Small intestine (tissue), 7 donors: ENCODE data around the gene UBE2C. TPM values are rescaled to one million over a fixed set of nuclear protein-coding genes. Genes with fewer than 3 reads are reported as not detected.

Experiments
- DNase-seq, 2 donors: peaks; one replicate each; pipeline versions ENCODE4 v3.0.0 to v3.0.0-alpha.2; 2013
- FAIRE-seq: peaks from 2 replicates; lab custom pipeline; 2012; peaks lifted over from hg19 to GRCh38; lab: Jason Lieb, UNC
- H3K27ac ChIP-seq, 3 donors: one replicate each; pipeline ENCODE4 v1.5.1; 2013; ENCODE audit warnings: low read length in 2 of 3, mild to moderate bottlenecking in 2 of 3, control low read depth in 1 of 3, inconsistent platforms in 1 of 3, low read depth in 1 of 3, moderate library complexity in 1 of 3
- H3K27me3 ChIP-seq, 3 donors: one replicate each; pipeline ENCODE4 v1.6.1; 2013; ENCODE audit warnings: low read length in 3 of 3, inconsistent platforms in 1 of 3; ENCODE audit not compliant: control insufficient read depth in 3 of 3, insufficient read depth in 3 of 3
- H3K36me3 ChIP-seq, 3 donors: one replicate each; pipeline ENCODE4 v1.6.1; 2013; ENCODE audit warnings: low read length in 3 of 3, inconsistent platforms in 1 of 3, low read depth in 1 of 3, mild to moderate bottlenecking in 1 of 3, moderate library complexity in 1 of 3; ENCODE audit not compliant: control insufficient read depth in 3 of 3, insufficient read depth in 2 of 3
- H3K4me1 ChIP-seq, 3 donors: one replicate each; pipeline ENCODE4 v1.6.1; 2013; ENCODE audit warnings: low read length in 2 of 3, inconsistent platforms in 1 of 3, low read depth in 1 of 3, mild to moderate bottlenecking in 1 of 3, moderate library complexity in 1 of 3; ENCODE audit not compliant: control insufficient read depth in 3 of 3, insufficient read depth in 2 of 3
- H3K4me3 ChIP-seq, 3 donors: one replicate each; pipeline ENCODE4 v1.5.1; 2013; ENCODE audit warnings: low read length in 3 of 3, control low read depth in 1 of 3, inconsistent platforms in 1 of 3, low read depth in 1 of 3, mild to moderate bottlenecking in 1 of 3, moderate library complexity in 1 of 3
- H3K9me3 ChIP-seq, 2 donors: one replicate each; pipeline ENCODE4 v1.6.1; 2013; ENCODE audit warnings: low read depth in 1 of 2, low read length in 1 of 2; ENCODE audit not compliant: control insufficient read depth in 2 of 2, insufficient read depth in 1 of 2
- WGBS, 3 donors: extraction: QIAGEN DNeasy Blood & Tissue Kit; methylation state at CpG; one replicate each; pipeline ENCODE4 v1.1.7; 2013; 5-methylcytosine and 5-hydroxymethylcytosine counted together
- polyA plus RNA-seq, 4 donors: library from polyadenylated mRNA; stranded (reverse) in 3 of 4; unstranded in 1 of 4; fragments of 200-250 nt in 3 of 4; fragments of 120-200 nt in 1 of 4; gene quantifications; one replicate each; pipeline versions ENCODE4 v1.2.1 to v1.2.3, GENCODE V29; 2013
- donor health status: healthy with polysubstance abuse.
- donor health status: control.
- donor health status: control.
- donor health status: Bipolar disorder and iron deficiency.
- donor health status: healthy.

UBE2C gene
- polyA plus RNA-seq, 4 donors: 10.8 to 99.6 (median 24.0) TPM

DNA sequence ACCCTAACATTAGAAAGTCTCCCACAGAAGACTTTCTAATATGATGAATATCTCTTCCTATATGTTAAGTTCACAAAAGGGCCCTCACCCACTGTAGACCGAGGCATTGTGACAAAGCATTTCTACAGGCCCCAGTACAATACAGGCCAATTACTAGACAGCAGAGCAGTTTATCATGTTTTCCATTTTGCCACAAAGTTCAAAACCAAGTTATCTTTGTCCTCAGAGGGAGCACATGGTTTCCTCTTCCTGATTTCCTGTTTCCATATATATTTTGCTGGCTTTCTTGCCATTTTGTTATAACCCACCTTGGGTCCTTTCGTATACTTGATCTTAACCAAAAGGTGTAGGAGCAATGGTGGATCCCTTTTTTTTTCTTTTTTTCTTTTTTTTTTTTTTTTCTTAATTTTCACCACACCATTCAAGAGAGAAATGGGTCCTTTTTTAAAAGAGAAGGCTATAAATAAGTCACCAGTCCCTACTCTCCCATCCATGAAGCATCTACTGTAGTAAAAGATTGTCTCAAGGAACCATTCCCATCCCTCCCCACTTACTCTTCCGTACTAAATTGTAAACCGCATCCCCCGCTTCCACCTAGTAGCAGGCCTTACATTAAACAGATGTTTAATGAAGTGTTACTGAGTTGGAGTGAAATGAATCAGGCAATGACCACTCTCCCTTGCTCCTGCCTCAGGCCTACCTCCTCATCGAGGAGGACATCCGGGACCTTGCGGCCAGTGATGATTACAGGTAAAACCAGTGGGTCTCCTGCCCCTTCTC is 2.1 kb upstream of the UBE2C start:
- WGBS, 3 donors: 93 to 98% (median 93%) methylated on average over 8 of the region's 8 CpGs
- FAIRE-seq: no peak
- H3K36me3 ChIP-seq: peaks cover 13 to 33% (median 15%) of the 10 kb centered on the region in 3 donors

DNA sequence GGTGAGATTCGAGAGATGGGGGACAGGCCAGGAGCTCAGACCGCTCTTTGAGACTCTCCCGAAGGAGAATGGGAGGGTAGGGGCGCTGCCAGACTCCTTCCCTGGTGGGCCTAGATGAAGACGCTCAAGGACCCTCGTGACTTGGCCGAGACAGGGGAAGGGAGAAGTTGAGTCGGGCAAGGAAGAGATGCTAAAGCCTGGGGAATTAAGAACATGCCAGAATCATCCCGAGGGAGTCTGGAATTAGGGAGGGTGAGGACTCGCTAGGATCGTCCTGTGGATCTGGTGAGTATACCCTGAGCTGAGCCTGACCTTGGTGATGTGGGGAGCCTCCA is 529 bp downstream of the UBE2C start:
- DNase-seq (no peak), FAIRE-seq (no peak)
- WGBS, 3 donors: 1 to 6% (median 3%) methylated on average over 11 of the region's 11 CpGs
- no peaks in the 10 kb centered on the region for H3K9me3 ChIP-seq
- H3K27ac ChIP-seq: no peak overlapping the region
- peaks cover 4 to 35% (median 7%) of the 10 kb centered on the region in 3 donors for H3K36me3 ChIP-seq
- H3K4me1 ChIP-seq: peaks cover 0 to 7% (median 3%) of the 10 kb centered on the region in 3 donors
- H3K27me3 ChIP-seq: no peaks in the 10 kb centered on the region
- H3K4me3 ChIP-seq: peak overlapping the region; percentile 19 to 86 (median 83)

More for the DNA sequence above, 2.1 kb upstream of the UBE2C start:
- Histone ChIP-seq H3K27me3 (no peaks in the 10 kb centered on the region), H3K27ac (no peak overlapping the region), H3K4me1 (peaks cover 0 to 7% (median 3%) of the 10 kb centered on the region in 3 donors), H3K4me3 (no peak overlapping the region), H3K9me3 (no peaks in the 10 kb centered on the region)
- no peak for DNase-seq

DNA sequence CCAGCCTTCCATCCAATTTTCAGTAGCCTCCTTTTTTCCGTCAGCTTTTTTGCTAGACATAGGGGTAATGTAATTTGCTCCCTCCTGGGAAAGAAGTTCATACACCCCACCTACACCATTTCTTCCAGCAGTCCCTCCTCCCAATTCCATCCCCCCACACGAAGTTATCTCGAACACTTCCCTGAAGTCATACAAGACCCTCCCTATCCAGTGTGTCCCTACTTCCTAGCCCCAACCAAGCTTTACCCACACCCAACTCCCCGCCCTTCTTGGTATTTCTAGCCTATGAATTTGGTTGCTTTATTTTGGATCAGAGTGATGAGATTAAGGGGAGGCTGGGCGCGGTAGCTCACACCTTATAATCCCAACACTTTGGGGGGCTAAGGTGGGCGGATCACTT is 1.0 kb downstream of the UBE2C start:
- WGBS, 3 donors: 61 to 69% (median 63%) methylated on average over 7 of the region's 7 CpGs

DNA sequence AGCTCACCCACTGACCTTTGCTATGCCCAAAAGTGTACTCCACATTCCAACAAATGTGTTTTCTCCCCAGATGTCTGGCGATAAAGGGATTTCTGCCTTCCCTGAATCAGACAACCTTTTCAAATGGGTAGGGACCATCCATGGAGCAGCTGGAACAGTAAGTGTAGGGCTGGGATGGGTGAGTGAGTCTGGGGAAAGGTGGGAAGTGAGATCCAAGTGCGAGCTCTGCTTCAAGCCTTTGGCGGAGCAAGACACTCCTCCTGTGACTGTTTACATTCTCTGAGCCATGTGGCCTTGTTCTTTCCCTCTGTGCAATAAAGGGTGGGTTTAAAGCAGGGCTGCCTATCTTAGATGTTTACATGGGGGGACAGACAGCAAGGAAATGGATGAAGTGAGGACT is 1.9 kb downstream of the UBE2C start:
- peaks cover under 1 to 27% (median 4%) of the 10 kb centered on the region in 3 donors for H3K36me3 ChIP-seq
- DNase-seq (peak in 1 of 2 donors; percentile 33), FAIRE-seq (no peak)
- no peaks in the 10 kb centered on the region for H3K9me3 ChIP-seq
- peaks cover 0 to 7% (median 3%) of the 10 kb centered on the region in 3 donors for H3K4me1 ChIP-seq
- H3K4me3 ChIP-seq: no peak overlapping the region
- H3K27ac ChIP-seq: no peak overlapping the region
- H3K27me3 ChIP-seq: no peaks in the 10 kb centered on the region
- WGBS, 3 donors: 79 to 88% (median 85%) methylated on average over 3 of the region's 3 CpGs

More for the DNA sequence above, 1.0 kb downstream of the UBE2C start:
- no peaks in the 10 kb centered on the region for H3K27me3 ChIP-seq
- DNase-seq (no peak), FAIRE-seq (no peak)
- H3K9me3 ChIP-seq: no peaks in the 10 kb centered on the region
- H3K4me1 ChIP-seq: peaks cover 0 to 7% (median 3%) of the 10 kb centered on the region in 3 donors
- H3K4me3 ChIP-seq: peak overlapping the region in 1 of 3 donors; percentile 86
- H3K27ac ChIP-seq: no peak overlapping the region
- peaks cover 4 to 33% (median 7%) of the 10 kb centered on the region in 3 donors for H3K36me3 ChIP-seq

DNA sequence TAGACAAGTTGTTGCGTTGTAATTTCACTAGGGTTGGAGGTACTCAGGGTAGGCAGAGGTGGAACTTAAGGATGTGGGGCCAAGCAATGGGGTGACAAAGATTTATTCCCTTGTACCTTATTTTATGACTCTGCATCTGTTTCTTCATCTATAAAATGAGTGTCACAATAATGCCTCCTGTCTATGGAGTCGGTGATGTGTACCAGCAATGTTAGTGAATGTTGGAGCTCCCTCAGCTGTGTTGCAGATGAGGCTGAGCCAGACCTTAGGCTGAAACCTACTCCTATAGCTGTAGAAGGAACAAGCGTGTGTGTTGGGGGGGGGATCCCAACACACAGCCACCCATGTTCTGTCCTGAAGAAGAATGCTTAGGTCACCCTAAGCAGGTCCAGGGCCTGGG is 4.5 kb downstream of the UBE2C start:
- no peak for DNase-seq
- peaks cover 0 to 16% (median 0%) of the 10 kb centered on the region in 3 donors for H3K36me3 ChIP-seq
- 91 to 95% (median 95%) methylated on average over 3 of the region's 3 CpGs for WGBS, 3 donors
- peaks cover 0 to 10% (median 3%) of the 10 kb centered on the region in 3 donors for H3K4me1 ChIP-seq
- no peaks in the 10 kb centered on the region for H3K27me3 ChIP-seq
- no peak for FAIRE-seq
- no peaks in the 10 kb centered on the region for H3K9me3 ChIP-seq
- no peak overlapping the region for H3K4me3 ChIP-seq
- no peak overlapping the region for H3K27ac ChIP-seq

DNA sequence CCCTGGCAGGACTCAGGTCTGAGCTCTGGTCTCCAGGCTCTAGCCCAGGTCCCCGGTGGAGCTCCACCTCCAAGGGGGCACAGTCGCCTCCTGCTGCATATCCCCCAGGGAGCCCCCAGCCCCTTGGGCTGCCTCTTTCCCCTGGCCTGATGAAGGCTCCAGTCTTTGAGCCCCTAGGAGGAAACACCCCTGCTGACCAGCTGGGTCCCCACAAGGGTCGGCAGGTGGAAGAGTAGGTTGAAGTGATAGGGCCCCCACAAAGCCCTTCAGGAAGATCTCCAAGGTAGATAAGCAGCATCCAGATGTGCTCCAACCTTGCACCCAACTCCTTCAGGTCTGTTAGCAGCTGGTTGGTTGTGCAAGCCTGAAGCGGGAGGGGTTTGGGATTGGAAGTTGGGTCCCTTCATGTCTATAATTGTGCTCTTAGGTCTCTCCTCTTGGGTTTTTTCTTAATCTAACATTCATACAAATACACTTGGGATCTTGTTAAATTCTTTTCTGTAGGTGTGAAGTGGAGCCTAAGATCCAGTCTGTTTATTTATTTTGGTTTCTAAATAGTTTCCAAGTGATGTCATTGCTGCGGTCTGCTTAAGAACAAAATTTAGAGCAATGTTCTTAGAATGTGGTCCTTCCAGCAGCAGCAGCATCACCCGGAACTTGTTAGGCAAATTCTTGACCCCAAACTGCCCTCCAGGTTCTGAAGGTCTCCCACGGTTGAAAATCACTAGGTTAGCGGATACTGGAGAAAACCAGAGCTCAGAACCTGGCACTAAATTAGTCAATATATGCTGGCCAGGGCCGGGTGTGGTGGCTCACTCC is 5.1 kb downstream of the UBE2C start:
- Histone ChIP-seq H3K4me1 (peaks cover 0 to 14% (median 3%) of the 10 kb centered on the region in 3 donors), H3K27me3 (no peaks in the 10 kb centered on the region), H3K27ac (no peak overlapping the region), H3K36me3 (peaks cover 0 to 16% (median 0%) of the 10 kb centered on the region in 3 donors), H3K4me3 (no peak overlapping the region), H3K9me3 (no peaks in the 10 kb centered on the region)
- DNase-seq (no peak), FAIRE-seq (no peak)
- 56 to 81% (median 62%) methylated on average over 8 to 9 of the region's 9 CpGs for WGBS, 3 donors

DNA sequence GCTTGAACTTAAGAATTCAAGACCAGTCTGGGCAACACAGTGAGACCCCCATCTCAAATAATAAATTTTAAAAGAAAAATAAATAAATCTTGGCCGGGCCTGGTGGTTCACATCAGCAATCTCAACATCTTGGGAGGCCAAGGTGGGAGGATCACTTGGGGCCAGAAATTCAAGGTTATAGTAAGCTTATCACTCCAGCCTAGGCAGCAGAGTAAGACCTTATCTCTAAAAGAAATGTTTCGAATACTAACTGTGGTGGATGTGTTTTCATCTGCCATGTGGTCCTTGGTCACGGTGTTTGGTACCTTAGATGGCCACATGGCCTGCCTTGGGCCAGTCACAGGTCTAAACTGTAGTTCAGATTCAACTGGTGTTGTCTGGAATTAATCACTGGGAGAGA is 5.8 kb downstream of the UBE2C start:
- Histone ChIP-seq H3K4me3 (no peak overlapping the region), H3K27me3 (peaks cover 0 to 2% (median 0%) of the 10 kb centered on the region in 3 donors), H3K9me3 (no peaks in the 10 kb centered on the region), H3K36me3 (peaks cover 0 to 16% (median 0%) of the 10 kb centered on the region in 3 donors), H3K27ac (no peak overlapping the region), H3K4me1 (peaks cover 0 to 15% (median under 1%) of the 10 kb centered on the region in 3 donors)
- WGBS, 3 donors: 83 to 87% (median 85%) methylated on average over 3 of the region's 3 CpGs
- FAIRE-seq (no peak), DNase-seq (no peak)

DNA sequence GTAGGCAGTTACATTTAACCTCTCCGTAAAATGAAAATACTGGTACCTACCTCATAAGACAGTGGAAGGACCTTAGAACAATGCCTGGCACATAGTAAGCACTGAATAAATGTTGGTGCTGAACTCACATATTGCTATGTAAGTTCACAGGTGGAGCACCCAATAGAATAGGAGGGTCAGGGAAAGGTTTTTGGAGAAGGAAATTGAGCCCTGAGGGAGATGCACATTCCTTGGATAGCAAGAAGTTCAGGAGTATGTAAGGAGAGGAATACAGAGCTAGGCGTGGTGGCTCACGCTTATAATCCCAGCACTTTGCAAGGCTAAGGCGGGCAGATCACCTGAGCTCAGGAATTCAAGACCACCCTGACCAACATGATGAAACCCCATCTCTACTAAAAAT is 7.0 kb downstream of the UBE2C start:
- Histone ChIP-seq H3K27me3 (peaks cover 0 to 8% (median 4%) of the 10 kb centered on the region in 3 donors), H3K4me1 (peaks cover 0 to 14% (median 0%) of the 10 kb centered on the region in 3 donors), H3K4me3 (no peak overlapping the region), H3K9me3 (no peaks in the 10 kb centered on the region), H3K27ac (no peak overlapping the region), H3K36me3 (peaks cover 0 to 16% (median 0%) of the 10 kb centered on the region in 3 donors)
- DNase-seq (no peak), FAIRE-seq (no peak)
- 92 to 97% (median 96%) methylated on average over 4 of the region's 4 CpGs for WGBS, 3 donors
